Keratinocyte (primary cell): ENCODE data around the gene ABCB11. TPM values are rescaled to one million over a fixed set of nuclear protein-coding genes. Genes with fewer than 3 reads are reported as not detected.

Experiments
- DNase-seq: peaks from one replicate; pipeline ENCODE4 v3.0.0-alpha.2; 2011; ENCODE audit warnings: low read depth, missing footprints, low spot score
- FAIRE-seq: peaks from 2 replicates; lab custom pipeline; 2011; peaks lifted over from hg19 to GRCh38; lab: Jason Lieb, UNC
- H2AFZ ChIP-seq: 2 replicates; pipeline ENCODE4 v1.6.0; 2012; ENCODE audit warnings: low read length, control low read depth, inconsistent platforms; ENCODE audit not compliant: control insufficient read depth
- H3K27ac ChIP-seq: 2 replicates; pipeline ENCODE4 v1.5.1; 2011; ENCODE audit warnings: low read length; ENCODE audit not compliant: control insufficient read depth, insufficient read depth
- H3K27me3 ChIP-seq: 3 replicates; pipeline ENCODE4 v1.6.0; 2011; ENCODE audit warnings: low read length; ENCODE audit not compliant: control insufficient read depth, insufficient read depth; ENCODE audit errors: extremely low read depth
- H3K36me3 ChIP-seq, 2 experiments: 2 replicates in 1 of 2; 3 replicates in 1 of 2; pipeline ENCODE4 v1.5.1; 2011; ENCODE audit warnings: low read length in 2 of 2, mild to moderate bottlenecking in 1 of 2; ENCODE audit not compliant: control insufficient read depth in 2 of 2, insufficient read depth in 2 of 2; ENCODE audit errors: extremely low read depth in 1 of 2
- H3K4me1 ChIP-seq: 3 replicates; pipeline ENCODE4 v1.5.1; 2011; ENCODE audit warnings: low read length; ENCODE audit not compliant: control insufficient read depth, insufficient read depth; ENCODE audit errors: extremely low read depth
- H3K4me2 ChIP-seq: 3 replicates; pipeline ENCODE4 v1.6.0; 2011; ENCODE audit warnings: low read depth, low read length; ENCODE audit not compliant: control insufficient read depth, insufficient read depth; ENCODE audit errors: extremely low read depth
- H3K4me3 ChIP-seq, 3 experiments: fragments of 200-600 bp in 1 of 3; sonication (generic) in 1 of 3; 2 replicates in 2 of 3; 3 replicates in 1 of 3; pipeline ENCODE4 v1.5.1; 2011 to 2016; ENCODE audit warnings: low read length in 3 of 3, mild to moderate bottlenecking in 3 of 3, control low read depth in 2 of 3, inconsistent platforms in 1 of 3, low read depth in 1 of 3, mixed read lengths in 1 of 3, mixed run types in 1 of 3, moderate library complexity in 1 of 3; ENCODE audit not compliant: control insufficient read depth in 2 of 3, insufficient read depth in 2 of 3; ENCODE audit errors: extremely low read depth in 1 of 3
- H3K79me2 ChIP-seq: 2 replicates; pipeline ENCODE4 v1.6.0; 2012; ENCODE audit warnings: low read length; ENCODE audit not compliant: control insufficient read depth, insufficient read depth
- H3K9ac ChIP-seq: 3 replicates; pipeline ENCODE4 v1.6.0; 2011; ENCODE audit warnings: low read length; ENCODE audit not compliant: control insufficient read depth, insufficient read depth; ENCODE audit errors: extremely low read depth
- H3K9me1 ChIP-seq: 3 replicates; pipeline ENCODE4 v1.6.0; 2011; ENCODE audit warnings: low read length; ENCODE audit not compliant: control insufficient read depth, insufficient read depth; ENCODE audit errors: extremely low read depth
- H3K9me3 ChIP-seq: 2 replicates; pipeline ENCODE4 v1.5.1; 2012; ENCODE audit warnings: low read depth, low read length; ENCODE audit not compliant: control insufficient read depth
- H4K20me1 ChIP-seq: 3 replicates; pipeline ENCODE4 v1.6.0; 2011; ENCODE audit warnings: low read length; ENCODE audit not compliant: control insufficient read depth, insufficient read depth; ENCODE audit errors: extremely low read depth
- CTCF ChIP-seq, 3 experiments: IDR thresholded peaks in 1 of 3; conservative IDR thresholded peaks in 1 of 3; optimal IDR thresholded peaks in 1 of 3; 2 replicates in 2 of 3; 3 replicates in 1 of 3; pipeline versions ENCODE3 to v1.5.1; 2011; ENCODE audit warnings: low read length in 3 of 3, mild to moderate bottlenecking in 3 of 3, moderate library complexity in 2 of 3, control low read depth in 1 of 3, inconsistent platforms in 1 of 3; ENCODE audit not compliant: insufficient read depth in 2 of 3; ENCODE audit errors: extremely low read depth in 1 of 3
- EZH2 ChIP-seq: IDR thresholded peaks from one replicate; pipeline ENCODE4 v1.6.1; 2012; ENCODE audit warnings: inconsistent platforms, mild to moderate bottlenecking, low read length, moderate library complexity
- dilution Hi-C: fragments of 300-500 bp; cut with MboI; formaldehyde crosslinking; loops from one replicate; pipeline ENCODE4 v1.7.0; 2020; ENCODE audit warnings: low sequenced_read_pairs; ENCODE audit not compliant: extremely low pct_ligation_motif_present
- polyA plus RNA-seq, 5 experiments: library from polyadenylated mRNA; depleted of rRNA in 3 of 5; stranded (reverse) in 3 of 5; stranded (forward) in 1 of 5; unstranded in 1 of 5; fragments of >200 nt; gene quantifications; 1 replicate in 1 of 5; 2 replicates in 3 of 5; 3 replicates in 1 of 5; pipeline versions ENCODE4 v1.2.1 to v1.2.3, GENCODE V29; 2011 to 2012; ENCODE audit warnings: missing spikeins in 2 of 5, low read depth in 1 of 5, low replicate concordance in 1 of 5

The ABCB11 gene
- polyA plus RNA-seq, 1 donor (not counting 4 experiments of a cell fraction or from before 2014, with no cell fraction given) = 0.03 TPM

- FAIRE-seq (no peak), DNase-seq (no peak)
- Histone ChIP-seq H3K27ac (no peak overlapping the region), H3K9me3 (no peaks in the 10 kb centered on the region), H4K20me1 (no peaks in the 10 kb centered on the region), H2AFZ (no peak overlapping the region), H3K79me2 (peaks cover 8% of the 10 kb centered on the region), H3K36me3 (no peaks in the 10 kb centered on the region), H3K4me2 (no peak overlapping the region), H3K9me1 (no peaks in the 10 kb centered on the region), H3K4me3 (no peak overlapping the region), H3K4me1 (peaks cover 13% of the 10 kb centered on the region), H3K9ac (no peak overlapping the region), H3K27me3 (peaks cover 11% of the 10 kb centered on the region)
- dilution Hi-C loops = no loop called here
- TF ChIP-seq CTCF (optimal IDR thresholded peaks at IDR 0.05 in 1 of 3, IDR thresholded peaks at IDR 0.05 in 1 of 3, conservative IDR thresholded peaks at IDR 0.05 in 1 of 3; ENCODE audit: extremely low read depth in 1 of 3, insufficient read depth in 2 of 3, low read length in 3 of 3) (no peak), EZH2 (no peak)
Observed at GRCh38 chr2:168894101-168894500, 137.0 kb downstream of the ABCB11 start.

- H3K27ac ChIP-seq = no peak overlapping the region
- dilution Hi-C loops = no loop called here
- TF ChIP-seq CTCF (optimal IDR thresholded peaks at IDR 0.05 in 1 of 3, IDR thresholded peaks at IDR 0.05 in 1 of 3, conservative IDR thresholded peaks at IDR 0.05 in 1 of 3; ENCODE audit: extremely low read depth in 1 of 3, insufficient read depth in 2 of 3, low read length in 3 of 3) (no peak), EZH2 (no peak)
Observed at GRCh38 chr2:168892327-168892726, 138.8 kb downstream of the ABCB11 start.

More at GRCh38 chr2:168892327-168892726, 138.8 kb downstream of the ABCB11 start:
- H2AFZ ChIP-seq = no peak overlapping the region
- H3K4me3 ChIP-seq = no peak overlapping the region
- peaks cover 8% of the 10 kb centered on the region for H3K79me2 ChIP-seq
- H3K4me2 ChIP-seq = no peak overlapping the region
- H3K9ac ChIP-seq = no peak overlapping the region
- DNase-seq (no peak), FAIRE-seq (no peak)
- H3K4me1 ChIP-seq = peaks cover 13% of the 10 kb centered on the region
- no peaks in the 10 kb centered on the region for H4K20me1 ChIP-seq
- H3K9me1 ChIP-seq = no peaks in the 10 kb centered on the region
- no peaks in the 10 kb centered on the region for H3K36me3 ChIP-seq
- peaks cover 11% of the 10 kb centered on the region for H3K27me3 ChIP-seq
- no peaks in the 10 kb centered on the region for H3K9me3 ChIP-seq
